SK-N-SH (cell line): ENCODE measurements around the gene SLC25A29. TPM values are rescaled to one million over a fixed set of nuclear protein-coding genes. Genes with fewer than 3 reads are reported as not detected.

Source experiments
- CTCF ChIA-PET: fragments of 300-600, 350-600 bp; formaldehyde crosslinking; extraction: SDS; loops from one replicate; lab custom pipeline; 2021; lab: Yijun Ruan, JAX
- POLR2A ChIA-PET: fragments of 350-600 bp; sonication (Branson Sonifier 250); formaldehyde crosslinking; extraction: SDS; loops from one replicate; lab custom pipeline; 2020; ENCODE audit warnings: antibody characterized with exemption, inconsistent platforms; lab: Yijun Ruan, JAX
- DNase-seq: peaks from one replicate; pipeline ENCODE4 v3.0.0; 2012
- H2AFZ ChIP-seq: fragments of 200-600 bp; sonication (generic); 2 replicates; pipeline ENCODE4 v1.8.1; 2016; ENCODE audit warnings: antibody characterized with exemption, mild to moderate bottlenecking, low read depth
- H3F3A ChIP-seq: fragments of 200-600 bp; sonication (generic); replicated peaks from 2 replicates; pipeline ENCODE3; 2016; ENCODE audit warnings: antibody characterized with exemption, mild to moderate bottlenecking; ENCODE audit not compliant: insufficient read depth
- H3K27ac ChIP-seq, 2 experiments: fragments of 200-500 bp in 1 of 2; fragments of 200-600 bp in 1 of 2; sonication (Bioruptor generic) in 1 of 2; sonication (generic), shearing (Covaris generic) in 1 of 2; 2 replicates each; pipeline versions ENCODE4 v1.5.1 to v1.6.1; 2014 to 2016; ENCODE audit warnings: low read depth in 2 of 2, inconsistent platforms in 1 of 2, low read length in 1 of 2, mild to moderate bottlenecking in 1 of 2, mixed read lengths in 1 of 2
- H3K27me3 ChIP-seq: fragments of 200-600 bp; sonication (generic), shearing (Covaris generic); 2 replicates; pipeline ENCODE4 v1.6.1; 2016; ENCODE audit warnings: mixed run types; ENCODE audit not compliant: insufficient read depth
- H3K36me3 ChIP-seq, 2 experiments: fragments of 200-500 bp in 1 of 2; fragments of 200-600 bp in 1 of 2; sonication (Bioruptor generic) in 1 of 2; sonication (generic) in 1 of 2; replicated peaks in 1 of 2; 2 replicates each; pipeline versions ENCODE3 to v1.5.1; 2014 to 2016; ENCODE audit warnings: low read length in 1 of 2, mild to moderate bottlenecking in 1 of 2; ENCODE audit not compliant: insufficient read depth in 2 of 2, control insufficient read depth in 1 of 2
- H3K4me1 ChIP-seq, 2 experiments: fragments of 200-500 bp in 1 of 2; fragments of 200-600 bp in 1 of 2; sonication (Bioruptor generic) in 1 of 2; sonication (generic), shearing (Covaris generic) in 1 of 2; 2 replicates each; pipeline versions ENCODE4 v1.5.1 to v1.6.1; 2014 to 2016; ENCODE audit warnings: low read depth in 1 of 2, low read length in 1 of 2, mixed run types in 1 of 2; ENCODE audit not compliant: insufficient read depth in 2 of 2, control insufficient read depth in 1 of 2
- H3K4me2 ChIP-seq: fragments of 200-600 bp; sonication (generic), shearing (Covaris generic); 2 replicates; pipeline ENCODE4 v1.6.1; 2017; ENCODE audit warnings: mixed run types
- H3K4me3 ChIP-seq, 2 experiments: fragments of 200-500 bp in 1 of 2; fragments of 200-600 bp in 1 of 2; sonication (Bioruptor generic) in 1 of 2; sonication (generic), shearing (Covaris generic) in 1 of 2; 2 replicates each; pipeline versions ENCODE4 v1.5.1 to v1.8.1; 2014 to 2016; ENCODE audit warnings: low read depth in 2 of 2, inconsistent platforms in 1 of 2, low read length in 1 of 2, mild to moderate bottlenecking in 1 of 2, mixed read lengths in 1 of 2, moderate library complexity in 1 of 2
- H3K79me2 ChIP-seq: fragments of 200-600 bp; sonication (generic); 2 replicates; pipeline ENCODE4 v1.8.1; 2017; ENCODE audit warnings: mild to moderate bottlenecking; ENCODE audit not compliant: insufficient read depth
- H3K9ac ChIP-seq: fragments of 200-600 bp; sonication (generic); 2 replicates; pipeline ENCODE4 v1.6.1; 2017; ENCODE audit warnings: mixed run types
- H3K9me2 ChIP-seq: fragments of 200-600 bp; sonication (generic); 2 replicates; pipeline ENCODE4 v1.6.1; 2017; ENCODE audit warnings: mixed run types
- H3K9me3 ChIP-seq: fragments of 200-600 bp; sonication (generic); 2 replicates; pipeline ENCODE4 v1.6.1; 2017; ENCODE audit warnings: mixed run types, mild to moderate bottlenecking, moderate library complexity
- H4K20me1 ChIP-seq: fragments of 200-600 bp; sonication (generic); 2 replicates; pipeline ENCODE4 v1.6.1; 2017; ENCODE audit warnings: mild to moderate bottlenecking, mixed run types; ENCODE audit not compliant: insufficient read depth
- CTCF ChIP-seq: fragments of 200-600 bp; sonication (generic); IDR thresholded peaks from 2 replicates; pipeline ENCODE4 v1.6.1; 2017; ENCODE audit warnings: antibody characterized with exemption, mild to moderate bottlenecking, moderate library complexity
- FOXM1 ChIP-seq: IDR thresholded peaks from 2 replicates; pipeline ENCODE4 v1.4.0; 2012; ENCODE audit warnings: low read depth, mild to moderate bottlenecking
- GABPA ChIP-seq: IDR thresholded peaks from 2 replicates; pipeline ENCODE4 v1.4.0; 2012; ENCODE audit warnings: low read depth, mild to moderate bottlenecking
- GATA2 ChIP-seq: sonication (generic); formaldehyde crosslinking; IDR thresholded peaks from 2 replicates; pipeline ENCODE4 v1.5.0; 2020; ENCODE audit warnings: mild to moderate bottlenecking, missing genetic modification reagents
- JUND ChIP-seq: IDR thresholded peaks from 2 replicates; pipeline ENCODE4 v1.4.0; 2012
- MEF2A ChIP-seq: IDR thresholded peaks from 2 replicates; pipeline ENCODE4 v1.4.0; 2012; ENCODE audit warnings: low read depth, borderline replicate concordance
- MXI1 ChIP-seq: IDR thresholded peaks from 2 replicates; pipeline ENCODE4 v1.6.1; 2012; ENCODE audit warnings: mild to moderate bottlenecking, low read depth, low read length, improper control_type of control experiment
- PBX3 ChIP-seq: IDR thresholded peaks from 2 replicates; pipeline ENCODE4; 2012
- POLR2AphosphoS5 ChIP-seq: IDR thresholded peaks from 2 replicates; pipeline ENCODE4 v1.6.1; 2012; ENCODE audit warnings: low read depth, low read length
- RAD21 ChIP-seq: IDR thresholded peaks from 2 replicates; pipeline ENCODE4 v1.6.1; 2012; ENCODE audit warnings: mild to moderate bottlenecking, low read length
- RFX5 ChIP-seq: IDR thresholded peaks from 2 replicates; pipeline ENCODE4 v1.6.1; 2012; ENCODE audit warnings: mild to moderate bottlenecking, improper control_type of control experiment, low read length
- SMC3 ChIP-seq: IDR thresholded peaks from 2 replicates; pipeline ENCODE4 v1.6.1; 2012; ENCODE audit warnings: low read depth, low read length, improper control_type of control experiment
- TCF12 ChIP-seq: IDR thresholded peaks from 2 replicates; pipeline ENCODE4 v1.4.0; 2012
- USF2 ChIP-seq: fragments of 150-350 bp; IDR thresholded peaks from 2 replicates; pipeline ENCODE4 v1.6.1; 2017; ENCODE audit warnings: antibody characterized with exemption, low read length, low read depth, borderline replicate concordance
- YY1 ChIP-seq: IDR thresholded peaks from 2 replicates; pipeline ENCODE4 v1.4.0; 2012; ENCODE audit warnings: low read depth, mild to moderate bottlenecking
- WGBS: methylation state at CpG from one replicate; pipeline ENCODE4 v1.1.6; 2017; ENCODE audit warnings: low lambda C conversion rate; 5-methylcytosine and 5-hydroxymethylcytosine counted together
- polyA plus RNA-seq, 3 experiments: library from polyadenylated mRNA; depleted of rRNA; stranded (reverse); fragments of >200 nt; gene quantifications; 2 replicates each; pipeline ENCODE4 v1.2.3, GENCODE V29; 2012

SLC25A29 gene
- polyA plus RNA-seq, 1 of the 3 experiments (the other 2 are of a cell fraction) = 66.9 TPM

DNA sequence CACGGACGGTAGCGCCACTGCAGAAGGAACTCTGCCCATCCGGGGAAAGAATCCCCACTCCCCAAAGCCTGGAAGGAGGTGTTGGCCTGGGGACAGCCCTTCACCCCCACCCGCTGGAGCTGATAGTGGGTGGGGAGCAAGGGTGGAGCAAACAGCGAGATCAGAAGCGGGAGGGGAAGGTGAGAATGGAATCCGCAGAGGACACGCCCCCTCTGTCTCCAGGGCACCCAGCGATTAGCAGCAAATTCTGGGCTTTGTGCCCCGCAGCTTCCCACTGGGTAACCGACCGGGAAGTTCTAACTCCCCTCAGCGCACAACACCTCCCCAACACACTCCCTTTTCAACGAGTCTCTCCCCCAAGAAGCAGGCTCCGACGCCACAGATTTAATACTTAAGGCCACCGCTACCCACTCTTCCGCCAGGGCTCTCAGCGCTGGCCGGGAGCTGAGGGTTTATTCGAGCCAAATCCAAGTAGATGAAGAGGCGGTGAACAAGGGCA is 1.4 kb downstream of the SLC25A29 start:
- ChIA-PET CTCF (interaction anchor here (1.1 to 4.0 kb wide), 5 partner anchors 10 to 79 kb away, joined by 3 to 31 read pairs (median 10); no protein-coding TSS in a partner anchor), POLR2A (interaction anchor here (1.1 kb wide), 1 partner anchor 595 kb away, joined by 3 read pairs; no protein-coding TSS in a partner anchor)
- H3K36me3 ChIP-seq = no peaks in the 10 kb centered on the region
- H3K9me2 ChIP-seq = no peaks in the 10 kb centered on the region
- peak overlapping the region; percentile 52; the same call in 1 of the 2 replicates for H3K9ac ChIP-seq
- TF ChIP-seq MXI1 (0 out of 2 replicates have a peak, but pooled peaks have one; percentile 2), FOXM1 (no peak)
- no peak for DNase-seq
- no peaks in the 10 kb centered on the region for H3K27me3 ChIP-seq
- H2AFZ ChIP-seq = no peak overlapping the region
- H3K4me1 ChIP-seq = peaks cover 0 to 28% of the 10 kb centered on the region in 2 experiments; a peak in 2 of 4 replicates
- H3K79me2 ChIP-seq = peaks cover 56% of the 10 kb centered on the region
- 19% methylated on average over 21 of the region's 23 CpGs for WGBS
- H3K9me3 ChIP-seq = no peaks in the 10 kb centered on the region
- peaks cover 31% of the 10 kb centered on the region for H4K20me1 ChIP-seq
- peaks cover 2% of the 10 kb centered on the region for H3F3A ChIP-seq
- peak overlapping the region; percentile 99 for H3K4me2 ChIP-seq
- peak overlapping the region in 1 of 2 experiments; percentile 51; a peak in 2 of 4 replicates for H3K27ac ChIP-seq
- H3K4me3 ChIP-seq = peak overlapping the region; percentile 87 to 90

- peaks cover 0 to under 1% of the 10 kb centered on the region in 2 experiments for H3K36me3 ChIP-seq
- no peaks in the 10 kb centered on the region for H3K9me2 ChIP-seq
- peaks cover 63% of the 10 kb centered on the region for H3K79me2 ChIP-seq
- peaks cover 0 to 28% of the 10 kb centered on the region in 2 experiments; a peak in 2 of 4 replicates for H3K4me1 ChIP-seq
- H3F3A ChIP-seq = peaks cover 2% of the 10 kb centered on the region
- H3K9me3 ChIP-seq = no peaks in the 10 kb centered on the region
- TF ChIP-seq PBX3 (peak; percentile 52), CTCF (no peak)
- TF ChIP-seq, all 33 proteins: peak for 1
- no peak overlapping the region for H3K9ac ChIP-seq
- H3K4me2 ChIP-seq = peak overlapping the region; percentile 99; the same call in 1 of the 2 replicates
- no peak overlapping the region for H3K27ac ChIP-seq
- CTCF ChIA-PET = interaction anchor here (1.1 to 4.0 kb wide), 8 partner anchors 9 to 74 kb away, joined by 3 to 31 read pairs (median 10); no protein-coding TSS in a partner anchor
- H3K4me3 ChIP-seq = no peak overlapping the region
- no peak overlapping the region for H2AFZ ChIP-seq
- POLR2A ChIA-PET = no interaction called here
- H4K20me1 ChIP-seq = peaks cover 37% of the 10 kb centered on the region
- WGBS = 98% methylated on average over 4 of the region's 4 CpGs
- DNase-seq = no peak
- H3K27me3 ChIP-seq = no peaks in the 10 kb centered on the region
Measured at GRCh38 chr14:100303925-100304324, 2.3 kb downstream of the SLC25A29 start.

DNA sequence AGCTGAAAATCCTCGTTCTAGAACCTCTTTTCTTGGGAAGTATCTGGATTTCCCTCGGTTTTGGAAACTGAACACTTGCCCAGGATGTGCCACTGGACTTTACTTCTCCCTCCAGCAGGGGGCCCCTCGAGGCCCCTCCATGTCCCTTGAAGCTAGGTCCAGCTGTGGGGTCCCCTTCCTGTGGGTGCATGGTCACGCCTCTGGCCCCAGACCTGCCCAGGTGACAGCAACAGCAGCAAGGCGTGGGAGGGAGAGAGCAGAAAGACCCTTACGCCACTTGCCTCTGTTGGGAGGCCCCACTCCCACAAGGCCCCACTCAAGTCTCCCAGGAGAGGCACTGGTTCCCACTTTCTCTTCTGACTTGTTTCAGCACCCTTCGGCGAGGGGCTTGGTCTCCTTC is 3.1 kb downstream of the SLC25A29 start:
- Histone ChIP-seq H3K27me3 (no peaks in the 10 kb centered on the region), H3K4me1 (peaks cover 0 to 27% of the 10 kb centered on the region in 2 experiments; a peak in 2 of 4 replicates), H3K9me2 (no peaks in the 10 kb centered on the region), H3F3A (peaks cover 2% of the 10 kb centered on the region), H3K27ac (peak overlapping the region in 1 of 2 experiments; percentile 14; a peak in 1 of 4 replicates), H4K20me1 (peaks cover 37% of the 10 kb centered on the region), H3K9ac (no peak overlapping the region), H3K36me3 (peaks cover 0 to 2% of the 10 kb centered on the region in 2 experiments), H3K4me2 (no peak overlapping the region), H3K4me3 (no peak overlapping the region), H3K9me3 (no peaks in the 10 kb centered on the region), H2AFZ (no peak overlapping the region), H3K79me2 (peaks cover 63% of the 10 kb centered on the region)
- ChIA-PET CTCF (interaction anchor here (0.8 to 4.0 kb wide), 15 partner anchors 8 to 110 kb away, joined by 3 to 31 read pairs (median 5); a partner anchor contains a TSS), POLR2A (no interaction called here)
- 65% methylated on average over 8 of the region's 8 CpGs for WGBS
- DNase-seq = peak; percentile 72
- TF ChIP-seq GABPA (no peak), SMC3 (peak; percentile 26; the same call in 1 of the 2 replicates), RAD21 (peak; percentile 54), MEF2A (no peak), USF2 (no peak), TCF12 (no peak), YY1 (no peak), JUND (no peak), CTCF (peak; percentile 73), POLR2AphosphoS5 (no peak), RFX5 (no peak), GATA2 (CRISPR knock-in tag) (no peak)
